ENCODE results near the gene SPHKAP.
"Not testable (repeated sequence)": the region's sequence is repeated elsewhere in the genome, so short reads cannot be mapped to it uniquely, and the experiment has no call there.

The SPHKAP gene

GRCh38 chr2:228103379-228103778 is 78.1 kb downstream of the SPHKAP start:
- DNase-seq (ENCODE audit: low spot score), result no peak

GRCh38 chr2:228102949-228103348 is 78.5 kb downstream of the SPHKAP start:
- DNase-seq (ENCODE audit: low spot score), result no peak

GRCh38 chr2:228094377-228094921 is 87.0 kb downstream of the SPHKAP start:
- DNase-seq (ENCODE audit: low spot score), result no peak

- DNase-seq (ENCODE audit: low spot score), result no peak
Measured at GRCh38 chr2:228092056-228092455, 89.4 kb downstream of the SPHKAP start.

- DNase-seq (ENCODE audit: low spot score), result no peak
Measured at GRCh38 chr2:228086561-228086960, 94.9 kb downstream of the SPHKAP start.

GRCh38 chr2:228084717-228085116 is 96.8 kb downstream of the SPHKAP start:
- no peak for DNase-seq (ENCODE audit: low spot score)

GRCh38 chr2:228083131-228083530 is 98.4 kb downstream of the SPHKAP start:
- no peak for DNase-seq (ENCODE audit: low spot score)

GRCh38 chr2:228082571-228082970 is 98.9 kb downstream of the SPHKAP start:
- no peak for DNase-seq (ENCODE audit: low spot score)

GRCh38 chr2:228079194-228079593 is 102.3 kb downstream of the SPHKAP start:
- no peak for DNase-seq (ENCODE audit: low spot score)

- DNase-seq (ENCODE audit: low spot score), result not testable (repeated sequence)
Measured at GRCh38 chr2:228076695-228077094, 104.8 kb downstream of the SPHKAP start.

GRCh38 chr2:228072669-228073068 is 108.8 kb downstream of the SPHKAP start:
- DNase-seq (ENCODE audit: low spot score), result no peak

- DNase-seq (ENCODE audit: low spot score), result no peak
Measured at GRCh38 chr2:228067309-228067708, 114.2 kb downstream of the SPHKAP start.

GRCh38 chr2:228066126-228066798 is 115.2 kb downstream of the SPHKAP start:
- no peak for DNase-seq (ENCODE audit: low spot score)

GRCh38 chr2:228065686-228066085 is 115.8 kb downstream of the SPHKAP start:
- no peak for DNase-seq (ENCODE audit: low spot score)

- DNase-seq (ENCODE audit: low spot score), result no peak
Measured at GRCh38 chr2:228064796-228065315, 116.6 kb downstream of the SPHKAP start.

GRCh38 chr2:228064024-228064423 is 117.5 kb downstream of the SPHKAP start:
- no peak for DNase-seq (ENCODE audit: low spot score)

- no peak for DNase-seq (ENCODE audit: low spot score)
Measured at GRCh38 chr2:228063558-228063957, 117.9 kb downstream of the SPHKAP start.

- no peak for DNase-seq (ENCODE audit: low spot score)
Measured at GRCh38 chr2:228059735-228060134, 121.8 kb downstream of the SPHKAP start.

GRCh38 chr2:228056293-228057097 is 125.0 kb downstream of the SPHKAP start:
- no peak for DNase-seq (ENCODE audit: low spot score)

- DNase-seq (ENCODE audit: low spot score), result peak; percentile 54
Measured at GRCh38 chr2:228048838-228049490, 132.5 kb downstream of the SPHKAP start.

GRCh38 chr2:228040995-228041394 is 140.5 kb downstream of the SPHKAP start:
- no peak for DNase-seq (ENCODE audit: low spot score)

- peak; percentile 32 for DNase-seq (ENCODE audit: low spot score)
Measured at GRCh38 chr2:228039752-228040534, 141.5 kb downstream of the SPHKAP start.

Data from SW480 (cell line).